ENCODE data around the gene COL9A3. TPM values are rescaled to one million over a fixed set of nuclear protein-coding genes. Genes with fewer than 3 reads are reported as not detected.

Gene COL9A3
- total and polyA plus RNA-seq, 2 of the 8 experiments (the other 6 are each of a cell fraction or from before 2014, with no cell fraction given): 21.7 to 80.1 TPM

- no peak for TF ChIP-seq RNF2 (IDR thresholded peaks at IDR 0.05; ENCODE audit: borderline replicate concordance, low read depth, low read length, missing control alignments, poor library complexity, severe bottlenecking)
- TF ChIP-seq MAX (IDR thresholded peaks at IDR 0.05): no peak
Observed at GRCh38 chr20:62820962-62821725, 4.3 kb downstream of the COL9A3 start (continued).

Measured in H1 (cell line).